Psoas muscle (tissue), 8 donors: Measurements from ENCODE around the gene NELFB. TPM values are rescaled to one million over a fixed set of nuclear protein-coding genes. Genes with fewer than 3 reads are reported as not detected.

Source experiments
- ATAC-seq, 4 donors: fragments of 200-7000 bp; cut with Tn5 transposase; one replicate each; pipeline ENCODE4 v1.9.1; 2020; ENCODE audit warnings: moderate library complexity in 3 of 4, mild to moderate bottlenecking in 2 of 4
- DNase-seq, 2 donors: peaks; one replicate each; pipeline ENCODE4 v3.0.0-alpha.2; 2020
- H3K27ac ChIP-seq: fragments of 200-600 bp; one replicate; pipeline ENCODE4 v1.8.0; 2022
- H3K27me3 ChIP-seq, 3 donors: fragments of 200-600 bp in 1 of 3; one replicate each; pipeline versions ENCODE4 v1.6.1 to v1.8.0; 2013 to 2022; ENCODE audit warnings: low read length in 2 of 3, mild to moderate bottlenecking in 2 of 3, moderate library complexity in 1 of 3; ENCODE audit not compliant: insufficient read depth in 3 of 3
- H3K36me3 ChIP-seq, 2 donors: fragments of 200-600 bp in 1 of 2; one replicate each; pipeline versions ENCODE4 v1.6.1 to v1.8.0; 2013 to 2022; ENCODE audit warnings: low read depth in 1 of 2, mild to moderate bottlenecking in 1 of 2, moderate library complexity in 1 of 2; ENCODE audit not compliant: insufficient read depth in 1 of 2
- H3K4me1 ChIP-seq: fragments of 200-600 bp; one replicate; pipeline ENCODE4 v1.8.0; 2022
- H3K4me3 ChIP-seq: fragments of 200-600 bp; one replicate; pipeline ENCODE4 v1.8.0; 2022; ENCODE audit warnings: mild to moderate bottlenecking
- H3K9me3 ChIP-seq: fragments of 200-600 bp; one replicate; pipeline ENCODE4 v1.8.0; 2022
- CTCF ChIP-seq: fragments of 200-600 bp; IDR thresholded peaks from one replicate; pipeline ENCODE4 v1.8.0; 2022; ENCODE audit warnings: antibody characterized with exemption
- WGBS, 3 donors: extraction: QIAGEN DNeasy Blood & Tissue Kit; methylation state at CpG; one replicate each; pipeline versions ENCODE4 v1.1.6 to v1.1.7; 2013; 5-methylcytosine and 5-hydroxymethylcytosine counted together
- intact Hi-C, 2 donors: fragments of 100-400 bp; cut with DNase I; formaldehyde crosslinking; loops; one replicate each; pipeline versions ENCODE4 v1.11.0 to v1.14.2; 2022
- polyA plus RNA-seq, 3 donors: library from polyadenylated mRNA; stranded (reverse); fragments of 200-250 nt; gene quantifications; one replicate each; pipeline ENCODE4 v1.2.3, GENCODE V29; 2013
- total RNA-seq, 4 donors: library from RNA; stranded (reverse); fragmentation: NEBNext Ultra II Directional in 2 of 4; extraction: Animal tissue kit (Norgen Biotek cat#: 25700) in 2 of 4; gene quantifications; one replicate each; pipeline versions ENCODE4 v1.2.1 to v1.2.4, GENCODE V29; 2021 to 2023
- donor health status: healthy with polysubstance abuse.
- donor health status: DM: no; HTN: no; CAD: no; lungs with moderate emphysema.
- donor health status: Bipolar disorder and iron deficiency.
- donor health status: healthy.
- donor health status: DM: yes; HTN: yes; CAD: no.
- donor health status: DM: no; HTN: no; CAD: no.
- donor health status: DM: no; HTN: no; CAD: no.
- donor health status: DM: yes; HTN: yes; CAD: no.

NELFB gene
- total and polyA plus RNA-seq, 7 donors, result 39.1 to 74.3 (median 43.8) TPM

GRCh38 chr9:137303151-137303892 lies 48.2 kb downstream of the NELFB start:
- TF ChIP-seq CTCF, result no peak
- DNase-seq, result peak; percentile 15 to 49
- Histone ChIP-seq H3K27me3 (peaks cover 0 to 64% (median 13%) of the 10 kb centered on the region in 3 donors), H3K4me3 (peak overlapping the region; percentile 62), H3K4me1 (peaks cover 33% of the 10 kb centered on the region), H3K36me3 (no peaks in the 10 kb centered on the region), H3K27ac (peak overlapping the region; percentile 69), H3K9me3 (no peaks in the 10 kb centered on the region)
- 73 to 76% (median 74%) methylated on average over 21 to 23 of the region's 23 CpGs for WGBS, 3 donors
- no peak for ATAC-seq
- intact Hi-C loops, result no loop called here

GRCh38 chr9:137303893-137304382 lies 48.8 kb downstream of the NELFB start:
- H3K27me3 ChIP-seq, result peaks cover 0 to 58% (median 10%) of the 10 kb centered on the region in 3 donors
- ATAC-seq, result no peak
- intact Hi-C loops, result no loop called here
- no peaks in the 10 kb centered on the region for H3K9me3 ChIP-seq
- WGBS, 3 donors, result 60 to 77% (median 73%) methylated on average over 22 of the region's 22 CpGs
- peak in 1 of 2 donors; percentile 48 for DNase-seq
- no peak for TF ChIP-seq CTCF
- H3K36me3 ChIP-seq, result no peaks in the 10 kb centered on the region
- no peak overlapping the region for H3K4me3 ChIP-seq
- H3K27ac ChIP-seq, result no peak overlapping the region
- peaks cover 33% of the 10 kb centered on the region for H3K4me1 ChIP-seq

GRCh38 chr9:137304383-137305059 lies 49.4 kb downstream of the NELFB start:
- intact Hi-C loops, result no loop called here
- peaks cover 33% of the 10 kb centered on the region for H3K4me1 ChIP-seq
- ATAC-seq (peak in 2 of 4 donors; percentile 5), DNase-seq (peak in 1 of 2 donors; percentile 51)
- H3K27ac ChIP-seq, result peak overlapping the region; percentile 71
- no peaks in the 10 kb centered on the region for H3K9me3 ChIP-seq
- H3K36me3 ChIP-seq, result no peaks in the 10 kb centered on the region
- TF ChIP-seq CTCF, result no peak
- peak overlapping the region; percentile 46 for H3K4me3 ChIP-seq
- WGBS, 3 donors, result 17 to 24% (median 24%) methylated on average over 14 to 16 of the region's 16 CpGs
- peaks cover 0 to 52% (median 7%) of the 10 kb centered on the region in 3 donors for H3K27me3 ChIP-seq

GRCh38 chr9:137305060-137305797 lies 50.1 kb downstream of the NELFB start:
- intact Hi-C loops, result no loop called here
- peaks cover 33% of the 10 kb centered on the region for H3K4me1 ChIP-seq
- no peaks in the 10 kb centered on the region for H3K36me3 ChIP-seq
- DNase-seq (peak; percentile 43 to 74), ATAC-seq (peak; percentile 25 to 59 (median 40))
- H3K4me3 ChIP-seq, result peak overlapping the region; percentile 46
- 1 to 7% (median 3%) methylated on average over 31 to 36 of the region's 36 CpGs for WGBS, 3 donors
- no peak for TF ChIP-seq CTCF
- H3K9me3 ChIP-seq, result no peaks in the 10 kb centered on the region
- peaks cover 0 to 45% (median 5%) of the 10 kb centered on the region in 3 donors for H3K27me3 ChIP-seq
- peak overlapping the region; percentile 71 for H3K27ac ChIP-seq
